Activated CD8-positive, alpha-beta memory T cell treated with anti-CD3 and anti-CD28 coated beads for 4 hours (primary cell): ENCODE data around the gene RBM20.
"Not testable (repeated sequence)": the region's sequence is repeated elsewhere in the genome, so short reads cannot be mapped to it uniquely, and the experiment has no call there.

Source experiments
- DNase-seq, 2 donors: peaks; one replicate each; pipeline ENCODE4 v3.0.0-alpha.2; 2020; ENCODE audit warnings: low read depth in 2 of 2

Gene RBM20

GRCh38 chr10:110625356-110625894 lies 18.7 kb upstream of the RBM20 start:
- no peak for DNase-seq

DNA sequence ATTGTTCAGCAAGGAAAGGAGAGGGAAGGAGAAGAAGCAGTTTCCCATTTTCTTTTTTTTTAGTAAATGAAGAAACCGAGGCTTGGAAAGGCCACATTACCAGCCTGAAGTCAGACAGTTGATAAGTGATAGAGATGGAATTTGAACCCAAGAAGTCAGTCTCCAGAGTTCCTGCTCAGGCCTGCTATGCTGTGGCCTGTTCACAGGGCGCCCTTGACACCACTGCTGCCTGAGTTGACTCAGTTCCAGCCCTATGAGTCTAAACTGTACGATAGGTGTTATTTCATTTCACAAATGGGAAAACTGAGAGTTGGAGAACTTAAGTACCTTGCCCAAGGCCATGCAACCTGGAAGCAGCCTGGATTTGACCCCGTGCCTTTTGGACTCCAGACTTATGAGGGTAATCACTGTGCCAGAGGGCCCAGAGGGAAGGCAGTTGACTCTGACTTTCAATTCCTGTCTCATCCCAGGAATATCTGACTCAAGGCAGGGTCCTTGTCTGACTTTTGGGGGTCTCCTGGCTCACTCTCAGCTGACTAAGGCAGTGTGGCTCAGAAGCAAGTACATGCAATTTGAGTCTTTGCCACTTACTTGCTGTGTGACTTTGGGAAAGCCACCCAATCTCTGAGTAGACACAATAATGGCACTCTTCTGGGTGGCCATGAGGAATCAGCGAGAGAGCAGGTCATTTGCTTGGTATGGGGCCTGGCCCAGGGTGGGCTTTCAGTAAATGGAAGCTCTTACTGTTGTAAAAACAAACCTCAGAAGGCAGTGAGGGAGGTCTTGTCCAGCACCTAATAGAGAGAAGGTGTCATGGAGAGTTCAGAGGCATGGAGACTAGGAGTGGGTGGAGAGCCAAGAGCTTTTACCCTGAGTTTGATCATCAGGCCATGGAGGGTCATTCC lies 17.9 kb upstream of the RBM20 start:
- no peak for DNase-seq

- DNase-seq, result no peak
Observed at GRCh38 chr10:110628161-110628560, 16.0 kb upstream of the RBM20 start.

GRCh38 chr10:110629680-110630191 lies 14.4 kb upstream of the RBM20 start:
- DNase-seq, result no peak

GRCh38 chr10:110631934-110632333 lies 12.2 kb upstream of the RBM20 start:
- no peak for DNase-seq

GRCh38 chr10:110632591-110633215 lies 11.4 kb upstream of the RBM20 start:
- no peak for DNase-seq

- DNase-seq, result no peak
Observed at GRCh38 chr10:110634527-110635209, 9.5 kb upstream of the RBM20 start.

- DNase-seq, result no peak
Observed at GRCh38 chr10:110636572-110636931, 7.6 kb upstream of the RBM20 start.

DNA sequence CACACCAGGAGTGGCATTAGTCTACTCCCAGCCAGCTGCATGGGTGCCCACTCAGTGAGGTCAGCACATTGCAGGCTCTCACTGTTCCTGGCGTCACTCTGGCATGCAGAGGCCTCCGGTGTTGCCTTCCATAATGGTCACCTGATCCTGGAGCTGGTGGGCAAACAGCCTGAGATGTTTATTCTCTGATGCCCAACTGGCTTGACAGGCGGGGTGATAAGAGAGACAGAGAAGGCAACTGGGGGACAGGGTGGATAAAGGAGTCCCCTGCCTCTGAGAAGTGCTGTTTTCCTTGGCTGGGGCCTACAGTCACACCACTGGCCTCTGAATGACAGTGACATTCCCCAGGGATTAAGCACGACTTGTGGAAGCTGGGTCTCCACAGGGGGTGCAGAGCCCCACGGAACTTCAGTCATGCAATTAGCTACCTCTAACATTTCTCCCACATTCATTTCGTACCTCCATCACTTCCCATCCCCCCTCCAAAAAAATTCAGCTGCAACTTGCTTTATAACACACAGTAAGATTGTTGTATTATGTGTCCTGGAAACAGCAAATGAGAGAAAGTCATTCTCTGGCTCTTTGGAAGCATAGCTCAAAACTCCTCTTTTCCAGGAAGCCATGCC lies 7.1 kb upstream of the RBM20 start:
- no peak for DNase-seq

DNA sequence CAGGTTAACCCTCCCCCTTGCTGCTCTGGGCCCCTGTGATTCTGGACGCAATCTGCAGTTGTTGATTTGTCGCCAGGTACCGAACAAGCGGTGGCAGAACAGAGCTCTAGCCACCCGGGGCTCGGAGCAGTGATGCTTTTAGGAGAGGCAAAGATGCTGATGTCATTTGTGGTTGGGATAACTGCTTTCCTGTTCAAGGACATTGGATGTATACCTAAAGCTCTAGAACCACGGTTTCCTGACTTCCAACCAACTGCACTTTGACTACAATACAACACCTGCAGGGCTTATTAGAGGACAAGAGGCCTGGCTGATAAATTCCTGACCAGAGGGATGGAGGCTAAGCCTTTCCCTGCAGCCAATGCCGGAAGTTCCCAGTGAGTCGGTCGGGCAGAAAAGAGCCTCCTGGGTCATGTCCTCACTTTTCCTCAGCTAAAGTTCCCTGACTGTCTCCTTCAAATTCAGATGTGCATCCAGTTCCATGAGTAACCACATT lies 6.5 kb upstream of the RBM20 start:
- no peak for DNase-seq

DNA sequence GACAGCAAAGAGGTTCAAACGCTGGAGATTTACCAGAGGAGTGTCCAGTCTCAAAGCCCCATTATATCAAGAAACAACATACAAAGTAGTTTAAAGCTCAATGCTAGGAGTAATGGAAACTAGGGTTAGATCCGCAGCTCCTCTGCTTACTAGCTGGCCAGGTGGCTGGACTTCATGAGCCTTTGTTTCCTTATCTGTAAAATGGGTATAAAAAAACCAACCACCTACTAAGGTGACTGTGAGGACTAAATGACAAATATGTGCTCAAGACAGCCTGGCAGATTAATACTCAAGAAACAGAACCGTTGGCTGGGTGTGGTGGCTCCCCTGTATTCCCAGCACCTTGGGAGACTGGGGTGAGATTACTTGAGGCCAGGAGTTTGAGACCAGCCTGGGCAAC lies 5.8 kb upstream of the RBM20 start:
- DNase-seq, result no peak

GRCh38 chr10:110639046-110639445 lies 5.1 kb upstream of the RBM20 start:
- not testable (repeated sequence) for DNase-seq

DNA sequence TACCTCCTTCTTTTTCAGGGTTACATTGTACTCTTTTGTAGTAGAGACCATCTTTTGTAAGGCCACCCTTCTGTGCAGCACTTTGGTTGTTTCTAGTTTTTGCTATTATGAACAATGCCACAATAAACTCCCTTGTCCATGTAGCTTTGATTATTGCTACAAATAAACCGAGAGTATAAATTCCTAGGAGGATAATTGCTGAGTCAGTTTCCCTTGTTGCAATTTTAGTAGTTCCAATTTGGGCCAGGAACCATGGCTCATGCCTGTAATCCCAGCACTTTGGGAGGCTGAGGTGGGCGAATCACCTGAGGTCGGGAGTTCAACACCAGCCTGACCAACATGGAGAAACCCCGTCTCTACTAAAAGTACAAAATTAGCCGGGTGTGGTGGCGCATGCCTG lies 4.3 kb upstream of the RBM20 start:
- not testable (repeated sequence) for DNase-seq

DNA sequence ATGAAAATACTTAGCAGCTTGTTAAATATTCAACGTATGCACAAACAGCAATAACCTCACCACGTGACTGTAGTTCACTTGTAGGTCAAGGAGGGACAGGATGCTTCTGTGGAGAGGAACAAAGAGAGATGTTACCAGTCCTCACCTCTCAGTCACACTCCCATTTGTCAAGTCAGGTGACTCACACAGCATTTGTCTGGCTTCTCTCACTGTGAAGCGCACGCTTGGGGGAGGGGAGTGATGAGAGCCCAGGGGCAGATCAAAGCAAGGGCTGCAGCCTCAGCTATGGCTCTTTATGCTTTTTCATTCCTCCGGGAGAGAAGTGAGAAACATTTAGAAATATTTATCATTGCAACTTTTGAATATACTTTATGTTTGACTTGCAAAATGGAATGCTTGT lies 2.9 kb upstream of the RBM20 start:
- no peak for DNase-seq

DNA sequence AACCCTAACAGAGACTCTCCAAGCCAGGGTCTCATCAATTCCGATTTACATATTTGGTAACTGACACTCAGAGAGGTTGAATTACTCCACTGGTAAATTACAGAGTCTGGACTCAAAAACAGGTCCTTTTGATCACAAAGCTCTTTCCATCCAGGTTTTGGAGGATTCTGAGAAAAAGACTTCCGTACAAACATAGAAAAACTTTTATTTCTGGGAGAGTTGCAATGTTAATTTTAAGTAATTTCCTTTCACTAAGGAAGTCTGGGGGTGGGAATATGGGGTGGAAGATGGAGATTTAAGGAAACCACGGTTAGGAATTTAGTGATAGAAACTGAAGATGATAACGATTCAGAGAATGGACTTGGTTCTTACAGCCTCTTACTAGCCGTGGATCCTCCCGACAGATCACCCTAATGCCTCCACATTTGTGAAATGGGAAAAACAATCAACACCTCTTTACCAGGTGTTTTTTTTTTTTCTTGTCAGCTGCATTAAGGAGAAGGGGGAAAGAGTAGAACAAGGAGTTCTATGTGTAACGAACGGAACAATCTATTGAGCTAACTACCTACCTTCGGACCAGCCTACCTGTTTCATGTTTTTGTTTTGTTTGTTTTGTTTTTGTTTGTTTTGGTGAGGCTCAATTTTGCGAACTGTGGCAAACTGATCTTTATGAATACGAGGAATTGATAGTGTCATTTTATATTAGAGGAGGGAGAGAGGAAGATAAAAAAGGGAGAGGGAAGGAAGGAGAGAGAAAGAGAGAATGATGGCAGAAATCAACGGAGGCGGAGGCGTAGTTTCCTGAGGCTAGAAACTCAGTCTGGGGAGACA lies 1.7 kb upstream of the RBM20 start:
- no peak for DNase-seq

DNA sequence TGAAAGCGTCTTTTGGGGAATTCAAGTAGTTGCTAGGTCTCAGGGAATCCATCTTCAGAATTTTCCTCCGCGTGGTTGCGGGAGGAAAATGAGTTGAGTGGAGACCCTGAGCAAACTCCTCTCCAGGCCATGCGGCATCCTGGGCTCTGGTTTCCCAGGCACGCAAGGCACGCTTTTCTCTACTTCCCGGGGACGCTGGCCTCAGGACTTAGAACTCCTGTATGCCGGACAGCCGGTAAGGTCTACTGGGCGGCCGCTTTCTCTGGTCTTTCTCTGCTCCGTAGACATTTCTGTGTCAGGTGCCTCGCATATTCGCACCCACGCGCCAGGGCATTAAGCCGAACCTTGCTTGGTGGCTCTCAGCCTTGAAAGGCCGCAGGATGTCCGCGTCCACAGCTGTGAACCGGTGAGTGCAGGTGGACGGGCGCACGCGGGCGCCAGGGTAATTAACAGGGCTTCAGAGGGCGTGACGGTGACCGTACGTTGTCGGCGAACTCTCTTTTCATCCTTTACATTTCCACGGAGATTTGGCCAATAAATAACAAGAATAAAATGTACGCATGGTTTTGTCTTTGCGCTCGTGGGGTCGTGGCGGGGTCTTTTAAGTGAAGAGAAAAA lies 992 bp upstream of the RBM20 start:
- DNase-seq, result no peak

DNA sequence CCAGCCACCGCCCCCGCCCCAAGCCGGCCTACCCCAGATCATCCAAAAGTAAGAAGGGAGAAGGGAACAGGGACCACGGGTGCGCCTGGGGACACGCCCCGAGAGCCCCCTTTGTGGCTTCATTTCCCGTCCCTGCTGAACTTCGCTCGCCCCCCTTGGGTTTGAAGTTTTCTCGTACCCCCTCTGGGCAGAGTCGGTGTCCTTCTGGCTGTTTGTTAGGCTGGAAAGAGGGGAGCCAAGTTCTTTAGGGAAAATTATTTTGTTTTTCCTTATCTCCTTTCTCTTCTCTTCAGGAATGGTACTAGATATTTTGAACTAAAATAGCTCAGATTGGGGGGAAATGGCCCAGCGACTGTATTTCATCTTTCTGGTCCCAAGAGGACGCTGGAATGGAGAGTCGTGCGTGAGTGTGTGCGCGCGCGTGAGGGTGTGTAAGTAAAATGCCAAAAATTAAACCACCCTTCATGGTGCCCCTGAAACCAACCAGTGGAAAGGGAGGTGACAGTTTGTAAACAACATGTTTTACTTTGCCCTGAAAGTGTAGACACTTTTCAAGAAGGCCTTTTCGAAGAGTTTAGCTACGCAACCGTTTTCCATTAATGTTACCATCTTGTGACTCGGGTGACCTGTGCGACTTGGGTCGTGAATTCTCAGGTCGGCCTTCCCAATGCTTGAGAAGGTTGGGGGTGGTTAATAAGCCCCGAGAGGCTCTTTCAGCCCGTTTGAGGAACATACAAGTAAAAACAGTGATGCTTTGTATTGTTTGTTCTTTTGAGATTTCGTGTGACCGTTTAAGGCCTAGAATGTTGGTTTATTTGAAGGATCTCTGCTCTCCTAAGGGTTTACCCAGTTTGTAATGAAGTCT lies 694 bp downstream of the RBM20 start:
- no peak for DNase-seq

DNA sequence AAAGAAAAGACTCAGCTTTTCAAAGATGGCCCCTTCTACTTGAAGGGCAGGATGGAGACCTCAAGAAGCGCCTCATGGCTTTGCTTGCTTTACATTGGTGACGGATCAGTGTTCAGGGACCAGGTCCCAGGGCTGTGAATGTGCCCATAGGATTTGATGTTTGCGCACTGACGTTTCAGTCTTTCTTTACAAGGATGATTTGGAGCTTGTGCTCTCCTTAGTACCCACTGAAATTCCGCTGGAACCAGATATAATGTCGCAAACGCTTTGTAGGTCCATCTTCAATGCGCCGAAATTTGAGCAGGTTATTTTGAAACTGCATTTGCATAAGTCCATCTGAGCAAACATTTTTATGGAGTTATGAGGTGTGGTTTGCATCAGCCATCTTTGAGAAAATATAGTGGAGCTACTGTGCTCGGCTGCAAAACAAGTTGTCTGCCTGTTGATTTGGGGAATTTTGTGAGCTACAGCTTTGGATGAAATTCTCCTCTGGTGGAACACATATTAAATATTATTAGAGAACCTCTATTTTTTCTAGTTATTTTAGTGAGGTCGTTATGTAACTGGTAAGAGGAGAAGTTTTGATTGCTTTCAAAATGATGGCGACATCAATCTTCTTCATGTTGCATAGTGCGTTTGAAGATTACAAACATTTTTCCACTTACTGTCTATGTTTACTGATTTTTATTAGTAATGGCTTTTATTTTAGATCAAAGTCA lies 2.4 kb downstream of the RBM20 start:
- DNase-seq, result no peak

DNA sequence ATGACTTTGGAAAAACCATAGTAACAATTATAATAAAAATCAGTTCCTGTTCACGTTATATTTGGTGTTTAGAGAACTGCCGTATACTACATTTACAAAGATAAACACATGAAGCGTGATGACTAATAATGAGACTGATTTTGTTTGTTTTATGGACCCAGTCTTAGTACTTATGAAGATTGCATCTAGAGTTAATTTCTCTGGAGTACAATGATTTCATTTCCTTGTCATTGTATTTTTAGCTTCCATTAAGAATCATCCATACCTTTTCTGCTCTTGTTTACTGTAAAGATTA lies 2.9 kb downstream of the RBM20 start:
- no peak for DNase-seq
